HepG2 (cell line): ENCODE results near the gene POGLUT3. TPM values are rescaled to one million over a fixed set of nuclear protein-coding genes. Genes with fewer than 3 reads are reported as not detected.

Experiments
- FOXA1 ChIP-seq, 2 experiments: fragments of 450-650 bp in 1 of 2; sonication (generic) in 1 of 2; formaldehyde crosslinking in 1 of 2; IDR thresholded peaks; 2 replicates each; pipeline versions ENCODE4 v1.4.0 to v1.6.1; 2016 to 2020; ENCODE audit warnings: missing genetic modification reagents in 1 of 2
- GABPA ChIP-seq, 2 experiments: IDR thresholded peaks; 2 replicates each; pipeline ENCODE4 v1.6.1; 2011 to 2016; ENCODE audit warnings: low read depth in 2 of 2, low read length in 1 of 2, missing biosample characterization in 1 of 2, missing genetic modification characterization in 1 of 2
- HNF4G ChIP-seq, 2 experiments: sonication (generic) in 1 of 2; formaldehyde crosslinking in 1 of 2; IDR thresholded peaks; 2 replicates each; pipeline versions ENCODE4 v1.4.0 to v1.6.1; 2011 to 2020; ENCODE audit warnings: borderline replicate concordance in 2 of 2, low read depth in 2 of 2, mild to moderate bottlenecking in 2 of 2, low read length in 1 of 2, missing genetic modification reagents in 1 of 2, moderate library complexity in 1 of 2
- IKZF1 ChIP-seq: fragments of 450-650 bp; IDR thresholded peaks from 2 replicates; pipeline ENCODE4 v1.7.1; 2016
- JUND ChIP-seq: sonication (generic); formaldehyde crosslinking; IDR thresholded peaks from 2 replicates; pipeline ENCODE4 v1.8.0; 2022; ENCODE audit warnings: mild to moderate bottlenecking, missing genetic modification reagents
- PITX1 ChIP-seq: sonication (generic); formaldehyde crosslinking; IDR thresholded peaks from 2 replicates; pipeline ENCODE4 v1.5.1; 2020; ENCODE audit warnings: mild to moderate bottlenecking, missing genetic modification reagents
- TOE1 ChIP-seq: sonication (generic); formaldehyde crosslinking; IDR thresholded peaks from 2 replicates; pipeline ENCODE4 v1.4.0; 2020; ENCODE audit warnings: mild to moderate bottlenecking, missing genetic modification reagents
- TOPORS ChIP-seq: sonication (generic); formaldehyde crosslinking; IDR thresholded peaks from 2 replicates; pipeline ENCODE4 v1.8.0; 2023; ENCODE audit warnings: mild to moderate bottlenecking, missing genetic modification reagents
- ZFP36 ChIP-seq: fragments of 150-350 bp; IDR thresholded peaks from 2 replicates; pipeline ENCODE4 v1.6.1; 2018; ENCODE audit warnings: borderline replicate concordance, low read length, low read depth; ENCODE audit not compliant: partially characterized antibody
- ZHX2 ChIP-seq, 2 experiments: sonication (generic) in 1 of 2; formaldehyde crosslinking in 1 of 2; IDR thresholded peaks; 2 replicates each; pipeline versions ENCODE4 v1.6.1 to v1.9.0; 2014 to 2022; ENCODE audit warnings: antibody characterized with exemption in 1 of 2, borderline replicate concordance in 1 of 2, inconsistent platforms in 1 of 2, low read depth in 1 of 2, missing genetic modification reagents in 1 of 2
- polyA plus RNA-seq, 8 experiments: library from polyadenylated mRNA; depleted of rRNA in 3 of 8; stranded (reverse) in 7 of 8; unstranded in 1 of 8; fragments of >200 nt; fragmentation: Illumina TruSeq in 4 of 8; extraction: Trizol in 4 of 8; gene quantifications; 2 replicates each; pipeline versions ENCODE4 v1.2.1 to v1.2.3, GENCODE V29; 2011 to 2016; ENCODE audit warnings: low read depth in 4 of 8, missing spikeins in 1 of 8, mixed read lengths in 1 of 8; ENCODE audit not compliant: insufficient read depth in 1 of 8
- total RNA-seq, 5 experiments: library from RNA; depleted of rRNA; stranded (reverse); fragments of >200 nt; fragmentation: Illumina TruSeq; extraction: Trizol; gene quantifications; 2 replicates each; pipeline ENCODE4 v1.2.3, GENCODE V29; 2016; ENCODE audit warnings: low read depth in 1 of 5
- TF ChIP-seq, protein P1 (sequence below): sonication (generic); formaldehyde crosslinking; IDR thresholded peaks from 2 replicates; pipeline ENCODE4 v1.9.0; 2021; ENCODE audit warnings: missing genetic modification reagents, mild to moderate bottlenecking, borderline replicate concordance
- TF ChIP-seq, protein P2 (sequence below): sonication (generic); formaldehyde crosslinking; IDR thresholded peaks from 2 replicates; pipeline ENCODE4 v1.5.1; 2020; ENCODE audit warnings: missing genetic modification reagents, mild to moderate bottlenecking, borderline replicate concordance
- TF ChIP-seq, protein P3 (sequence below): sonication (generic); formaldehyde crosslinking; IDR thresholded peaks from 2 replicates; pipeline ENCODE4 v1.9.0; 2021; ENCODE audit warnings: missing genetic modification reagents, borderline replicate concordance

Gene POGLUT3
- total and polyA plus RNA-seq, 2 of the 13 experiments (the other 11 are each of a cell fraction or from before 2014, with no cell fraction given): 14.3 to 22.0 TPM

DNA sequence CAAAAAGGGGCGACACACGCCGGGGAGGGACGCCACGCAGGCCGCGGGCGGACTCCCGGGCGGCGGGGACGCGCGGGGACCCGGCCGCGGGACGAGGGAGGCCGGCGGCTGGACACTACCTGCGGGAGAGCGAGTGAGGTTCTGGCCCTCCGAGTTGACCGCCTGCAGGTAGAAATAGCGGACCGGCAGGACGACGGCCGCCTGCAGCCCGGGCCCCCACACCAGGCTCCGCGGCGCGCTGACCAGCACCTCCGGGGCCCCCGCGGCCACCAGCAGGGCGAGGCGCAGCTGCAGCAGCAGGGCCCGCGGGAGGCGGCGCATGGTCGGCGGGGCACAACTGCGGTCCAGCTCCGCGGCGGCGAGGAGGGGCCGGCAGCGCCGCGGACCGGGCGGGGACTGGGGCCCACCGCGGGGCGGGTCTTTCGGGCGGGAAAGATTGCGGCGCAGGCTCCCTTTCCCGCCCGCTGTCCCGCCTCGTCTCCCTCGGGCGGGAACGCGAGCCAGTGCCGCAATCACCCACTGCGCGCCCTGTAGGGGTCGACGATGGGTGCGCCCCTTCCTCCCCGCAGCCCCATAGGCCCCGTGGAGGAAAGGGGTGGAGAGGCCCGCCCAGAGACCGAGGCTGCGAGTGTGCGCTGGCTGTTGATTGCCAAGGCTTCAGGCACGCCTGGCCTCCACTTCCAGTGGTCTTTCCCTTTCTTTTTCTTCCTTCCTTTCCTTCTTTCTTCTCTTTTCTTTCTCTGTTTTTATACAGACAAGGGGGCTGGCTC is at the start of gene POGLUT3 (continued):
- TF ChIP-seq ZHX2 (IDR thresholded peaks at IDR 0.05; ENCODE audit: low read depth) (no peak), ZHX2 (CRISPR knock-in tag; IDR thresholded peaks at IDR 0.05; ENCODE audit: borderline replicate concordance) (peak; percentile 90; the same call in 1 of the 2 replicates), HNF4G (IDR thresholded peaks at IDR 0.05; ENCODE audit: borderline replicate concordance, low read depth, low read length) (no peak), HNF4G (CRISPR knock-in tag; IDR thresholded peaks at IDR 0.05; ENCODE audit: borderline replicate concordance, low read depth) (peak; percentile 10; the same call in 1 of the 2 replicates), PITX1 (CRISPR knock-in tag) (no peak), GABPA (IDR thresholded peaks at IDR 0.05; ENCODE audit: low read depth, low read length) (no peak), GABPA (CRISPR knock-in tag; IDR thresholded peaks at IDR 0.05; ENCODE audit: low read depth) (no peak), JUND (CRISPR knock-in tag) (no peak), ZFP36 (no peak), FOXA1 (IDR thresholded peaks at IDR 0.05) (no peak), FOXA1 (CRISPR knock-in tag; IDR thresholded peaks at IDR 0.05) (no peak), IKZF1 (no peak), TOE1 (CRISPR knock-in tag) (no peak), TOPORS (no peak)
- TF ChIP-seq, protein P1, sequence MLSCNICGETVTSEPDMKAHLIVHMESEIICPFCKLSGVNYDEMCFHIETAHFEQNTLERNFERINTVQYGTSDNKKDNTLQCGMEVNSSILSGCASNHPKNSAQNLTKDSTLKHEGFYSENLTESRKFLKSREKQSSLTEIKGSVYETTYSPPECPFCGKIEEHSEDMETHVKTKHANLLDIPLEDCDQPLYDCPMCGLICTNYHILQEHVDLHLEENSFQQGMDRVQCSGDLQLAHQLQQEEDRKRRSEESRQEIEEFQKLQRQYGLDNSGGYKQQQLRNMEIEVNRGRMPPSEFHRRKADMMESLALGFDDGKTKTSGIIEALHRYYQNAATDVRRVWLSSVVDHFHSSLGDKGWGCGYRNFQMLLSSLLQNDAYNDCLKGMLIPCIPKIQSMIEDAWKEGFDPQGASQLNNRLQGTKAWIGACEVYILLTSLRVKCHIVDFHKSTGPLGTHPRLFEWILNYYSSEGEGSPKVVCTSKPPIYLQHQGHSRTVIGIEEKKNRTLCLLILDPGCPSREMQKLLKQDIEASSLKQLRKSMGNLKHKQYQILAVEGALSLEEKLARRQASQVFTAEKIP (CRISPR knock-in tag): no peak
- TF ChIP-seq, protein P2, sequence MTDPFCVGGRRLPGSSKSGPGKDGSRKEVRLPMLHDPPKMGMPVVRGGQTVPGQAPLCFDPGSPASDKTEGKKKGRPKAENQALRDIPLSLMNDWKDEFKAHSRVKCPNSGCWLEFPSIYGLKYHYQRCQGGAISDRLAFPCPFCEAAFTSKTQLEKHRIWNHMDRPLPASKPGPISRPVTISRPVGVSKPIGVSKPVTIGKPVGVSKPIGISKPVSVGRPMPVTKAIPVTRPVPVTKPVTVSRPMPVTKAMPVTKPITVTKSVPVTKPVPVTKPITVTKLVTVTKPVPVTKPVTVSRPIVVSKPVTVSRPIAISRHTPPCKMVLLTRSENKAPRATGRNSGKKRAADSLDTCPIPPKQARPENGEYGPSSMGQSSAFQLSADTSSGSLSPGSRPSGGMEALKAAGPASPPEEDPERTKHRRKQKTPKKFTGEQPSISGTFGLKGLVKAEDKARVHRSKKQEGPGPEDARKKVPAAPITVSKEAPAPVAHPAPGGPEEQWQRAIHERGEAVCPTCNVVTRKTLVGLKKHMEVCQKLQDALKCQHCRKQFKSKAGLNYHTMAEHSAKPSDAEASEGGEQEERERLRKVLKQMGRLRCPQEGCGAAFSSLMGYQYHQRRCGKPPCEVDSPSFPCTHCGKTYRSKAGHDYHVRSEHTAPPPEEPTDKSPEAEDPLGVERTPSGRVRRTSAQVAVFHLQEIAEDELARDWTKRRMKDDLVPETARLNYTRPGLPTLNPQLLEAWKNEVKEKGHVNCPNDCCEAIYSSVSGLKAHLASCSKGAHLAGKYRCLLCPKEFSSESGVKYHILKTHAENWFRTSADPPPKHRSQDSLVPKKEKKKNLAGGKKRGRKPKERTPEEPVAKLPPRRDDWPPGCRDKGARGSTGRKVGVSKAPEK (CRISPR knock-in tag): no peak
- TF ChIP-seq, protein P3, sequence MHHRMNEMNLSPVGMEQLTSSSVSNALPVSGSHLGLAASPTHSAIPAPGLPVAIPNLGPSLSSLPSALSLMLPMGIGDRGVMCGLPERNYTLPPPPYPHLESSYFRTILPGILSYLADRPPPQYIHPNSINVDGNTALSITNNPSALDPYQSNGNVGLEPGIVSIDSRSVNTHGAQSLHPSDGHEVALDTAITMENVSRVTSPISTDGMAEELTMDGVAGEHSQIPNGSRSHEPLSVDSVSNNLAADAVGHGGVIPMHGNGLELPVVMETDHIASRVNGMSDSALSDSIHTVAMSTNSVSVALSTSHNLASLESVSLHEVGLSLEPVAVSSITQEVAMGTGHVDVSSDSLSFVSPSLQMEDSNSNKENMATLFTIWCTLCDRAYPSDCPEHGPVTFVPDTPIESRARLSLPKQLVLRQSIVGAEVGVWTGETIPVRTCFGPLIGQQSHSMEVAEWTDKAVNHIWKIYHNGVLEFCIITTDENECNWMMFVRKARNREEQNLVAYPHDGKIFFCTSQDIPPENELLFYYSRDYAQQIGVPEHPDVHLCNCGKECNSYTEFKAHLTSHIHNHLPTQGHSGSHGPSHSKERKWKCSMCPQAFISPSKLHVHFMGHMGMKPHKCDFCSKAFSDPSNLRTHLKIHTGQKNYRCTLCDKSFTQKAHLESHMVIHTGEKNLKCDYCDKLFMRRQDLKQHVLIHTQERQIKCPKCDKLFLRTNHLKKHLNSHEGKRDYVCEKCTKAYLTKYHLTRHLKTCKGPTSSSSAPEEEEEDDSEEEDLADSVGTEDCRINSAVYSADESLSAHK (CRISPR knock-in tag): no peak
